ENCODE measurements around the gene ADAMTSL1. TPM values are rescaled to one million over a fixed set of nuclear protein-coding genes. Genes with fewer than 3 reads are reported as not detected.

Gene ADAMTSL1
- total RNA-seq, 1 experiment from 2014 or later, result not detected

GRCh38 chr9:18891946-18892670 is 418.2 kb downstream of the ADAMTSL1 start:
- no peaks in the 10 kb centered on the region; the same call in 1 of the 2 replicates for H3K27me3 ChIP-seq (ENCODE audit: insufficient read depth, low read length)
- TF ChIP-seq TCF7L2 (IDR thresholded peaks at IDR 0.05; ENCODE audit: borderline replicate concordance, extremely low read depth, insufficient read depth, insufficient read length) (no peak), SP1 (IDR thresholded peaks at IDR 0.05; ENCODE audit: low read depth) (no peak), JUND (IDR thresholded peaks at IDR 0.05) (no peak), RAD21 (IDR thresholded peaks at IDR 0.05; ENCODE audit: low read depth) (no peak), CEBPB (IDR thresholded peaks at IDR 0.05; ENCODE audit: low read depth) (no peak), EZH2phosphoT487 (IDR thresholded peaks at IDR 0.05; ENCODE audit: borderline replicate concordance) (no peak)
- TF ChIP-seq, protein P1, sequence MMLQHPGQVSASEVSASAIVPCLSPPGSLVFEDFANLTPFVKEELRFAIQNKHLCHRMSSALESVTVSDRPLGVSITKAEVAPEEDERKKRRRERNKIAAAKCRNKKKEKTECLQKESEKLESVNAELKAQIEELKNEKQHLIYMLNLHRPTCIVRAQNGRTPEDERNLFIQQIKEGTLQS (IDR thresholded peaks at IDR 0.05), result no peak
- H3K4me1 ChIP-seq (ENCODE audit: control insufficient read depth in 1 of 2, insufficient read depth in 2 of 2, low read length in 2 of 2), result no peaks in the 10 kb centered on the region
- ATAC-seq, result no peak
- H4K20me1 ChIP-seq (ENCODE audit: insufficient read depth), result no peaks in the 10 kb centered on the region
- ChIA-PET CTCF (no interaction called here), POLR2A (no interaction called here), RAD21 (ENCODE audit: low non-redundant PET in 1 of 2, low total read pairs in 2 of 2, uncharacterized antibody in 2 of 2, unreplicated experiment in 2 of 2) (no interaction called here)
- no peak overlapping the region for H3K9ac ChIP-seq (ENCODE audit: low read length)
- no peak overlapping the region for H3K4me3 ChIP-seq (replicated peaks in 1 of 2; ENCODE audit: low read depth in 1 of 2, low read length in 2 of 2)
- no peak for DNase-seq (ENCODE audit: low read depth, low spot score)
- no peaks in the 10 kb centered on the region for H3K36me3 ChIP-seq (ENCODE audit: control insufficient read depth in 1 of 2, insufficient read depth in 2 of 2, low read length in 2 of 2)
- intact Hi-C loops (cut with micrococcal nuclease), result loop anchor here (10.0 kb wide), 1 partner anchor 63 kb away; no protein-coding TSS in a partner anchor
- no peak overlapping the region for H3K27ac ChIP-seq (ENCODE audit: low read depth, low read length)
- no peaks in the 10 kb centered on the region for H3K79me2 ChIP-seq (ENCODE audit: insufficient read depth, low read length)
- H3K4me2 ChIP-seq (ENCODE audit: low read length), result no peak overlapping the region
- peaks cover 0 to 7% of the 10 kb centered on the region in 2 experiments; a peak in 2 of 4 replicates for H3K9me3 ChIP-seq (ENCODE audit: control insufficient read depth in 1 of 2, insufficient read depth in 1 of 2, low read depth in 1 of 2, low read length in 2 of 2)
- H2AFZ ChIP-seq (ENCODE audit: low read depth, low read length, poor library complexity, severe bottlenecking), result no peak overlapping the region
- BruUV-seq (replicated peaks), result no TSS peak
- H3K9me2 ChIP-seq (ENCODE audit: insufficient read depth), result no peaks in the 10 kb centered on the region

DNA sequence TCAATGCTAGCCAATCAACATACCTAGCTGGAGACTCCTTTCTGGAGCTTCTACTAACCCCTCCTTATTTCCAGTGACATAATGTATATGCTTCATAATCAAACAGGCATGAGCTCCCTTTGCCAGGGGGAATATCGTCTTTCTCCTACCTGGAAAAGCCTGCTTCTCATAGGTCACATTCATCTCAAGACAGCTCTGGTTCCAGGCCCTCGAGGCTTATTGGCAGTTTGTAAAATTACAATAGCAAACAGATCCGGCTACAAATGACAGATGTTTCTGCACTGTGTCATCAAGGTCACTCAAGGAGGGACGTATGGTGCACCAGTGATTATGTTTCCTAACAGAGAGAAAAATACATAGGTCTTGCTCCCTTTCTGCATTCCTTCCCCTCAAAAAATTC is 419.1 kb downstream of the ADAMTSL1 start:
- POLR2A ChIA-PET, result no interaction called here
- H4K20me1 ChIP-seq (ENCODE audit: insufficient read depth), result no peaks in the 10 kb centered on the region
- TF ChIP-seq EZH2phosphoT487 (IDR thresholded peaks at IDR 0.05; ENCODE audit: borderline replicate concordance) (no peak), CEBPB (IDR thresholded peaks at IDR 0.05; ENCODE audit: low read depth) (no peak), POLR2AphosphoS5 (IDR thresholded peaks at IDR 0.05; ENCODE audit: low read depth, low read length) (no peak), ZNF274 (IDR thresholded peaks at IDR 0.05; ENCODE audit: low read depth, low read length) (no peak), POLR2A (IDR thresholded peaks at IDR 0.05; ENCODE audit: borderline replicate concordance, extremely low read depth, insufficient read depth, insufficient read length) (no peak)
- TF ChIP-seq, protein P1 (IDR thresholded peaks at IDR 0.05), result no peak
- intact Hi-C loops (cut with micrococcal nuclease), result loop anchor here (10.0 kb wide), 1 partner anchor 62 kb away; no protein-coding TSS in a partner anchor
- no peak for ATAC-seq
- H3K9ac ChIP-seq (ENCODE audit: low read length), result no peak overlapping the region
- H3K4me2 ChIP-seq (ENCODE audit: low read length), result no peak overlapping the region
- no peaks in the 10 kb centered on the region for H3K9me2 ChIP-seq (ENCODE audit: insufficient read depth)
- RAD21 ChIA-PET (ENCODE audit: low non-redundant PET in 1 of 2, low total read pairs in 2 of 2, uncharacterized antibody in 2 of 2, unreplicated experiment in 2 of 2), result no interaction called here
- no peaks in the 10 kb centered on the region for H3K27me3 ChIP-seq (ENCODE audit: insufficient read depth, low read length)
- H3K9me3 ChIP-seq (ENCODE audit: control insufficient read depth in 1 of 2, insufficient read depth in 1 of 2, low read depth in 1 of 2, low read length in 2 of 2), result peaks cover 0 to 7% of the 10 kb centered on the region in 2 experiments; a peak in 2 of 4 replicates
- DNase-seq (ENCODE audit: low read depth, low spot score), result no peak
- no peak overlapping the region for H3K27ac ChIP-seq (ENCODE audit: low read depth, low read length)
- no peak overlapping the region for H3K4me3 ChIP-seq (replicated peaks in 1 of 2; ENCODE audit: low read depth in 1 of 2, low read length in 2 of 2)
- H2AFZ ChIP-seq (ENCODE audit: low read depth, low read length, poor library complexity, severe bottlenecking), result no peak overlapping the region
- BruUV-seq (replicated peaks), result no TSS peak
- no peaks in the 10 kb centered on the region for H3K4me1 ChIP-seq (ENCODE audit: control insufficient read depth in 1 of 2, insufficient read depth in 2 of 2, low read length in 2 of 2)
- CTCF ChIA-PET, result no interaction called here
- H3K79me2 ChIP-seq (ENCODE audit: insufficient read depth, low read length), result no peaks in the 10 kb centered on the region
- no peaks in the 10 kb centered on the region for H3K36me3 ChIP-seq (ENCODE audit: control insufficient read depth in 1 of 2, insufficient read depth in 2 of 2, low read length in 2 of 2)
